H1 (cell line): Measurements from ENCODE around the gene DUS1L. TPM values are rescaled to one million over a fixed set of nuclear protein-coding genes. Genes with fewer than 3 reads are reported as not detected.

ENCODE experiments used
- CTCF ChIA-PET: fragments of 300-600 bp; sonication (Branson Sonifier 250); formaldehyde crosslinking; loops from one replicate; lab custom pipeline; 2021; ENCODE audit not compliant: partially characterized antibody; lab: Charles Lee
- POLR2A ChIA-PET: fragments of 300-600 bp; sonication (Branson Sonifier 250); formaldehyde crosslinking; loops from one replicate; lab custom pipeline; 2021; ENCODE audit warnings: inconsistent platforms; ENCODE audit not compliant: partially characterized antibody; lab: Charles Lee
- DNase-seq, 2 experiments: peaks; one replicate each; pipeline versions ENCODE4 v3.0.0 to v3.0.0-alpha.2; 2010 to 2022; ENCODE audit warnings: low spot score in 2 of 2, low read depth in 1 of 2, mixed read lengths in 1 of 2
- FAIRE-seq: peaks from 2 replicates; lab custom pipeline; 2011; peaks lifted over from hg19 to GRCh38; lab: Jason Lieb, UNC
- H2AFZ ChIP-seq: 2 replicates; pipeline ENCODE4 v1.8.1; 2012; ENCODE audit warnings: low read length, inconsistent platforms
- H2AK5ac ChIP-seq: 2 replicates; pipeline ENCODE4 v1.6.1; 2013; ENCODE audit warnings: low read depth, low read length
- H2BK120ac ChIP-seq: replicated peaks from 2 replicates; pipeline ENCODE3; 2013; ENCODE audit warnings: low read depth, low read length, inconsistent platforms
- H2BK12ac ChIP-seq: 2 replicates; pipeline ENCODE4 v1.6.1; 2013; ENCODE audit warnings: low read depth, low read length
- H2BK15ac ChIP-seq: 2 replicates; pipeline ENCODE4 v1.6.1; 2013; ENCODE audit warnings: low read length
- H2BK20ac ChIP-seq: 2 replicates; pipeline ENCODE4 v1.6.1; 2013; ENCODE audit warnings: low read length
- H2BK5ac ChIP-seq: 2 replicates; pipeline ENCODE4 v1.6.1; 2013; ENCODE audit warnings: low read depth, low read length
- H3K14ac ChIP-seq: 2 replicates; pipeline ENCODE4 v1.6.1; 2013; ENCODE audit warnings: inconsistent platforms; ENCODE audit not compliant: insufficient read length
- H3K18ac ChIP-seq: 2 replicates; pipeline ENCODE4 v1.6.1; 2013; ENCODE audit warnings: low read length; ENCODE audit errors: extremely low read depth
- H3K23ac ChIP-seq: 2 replicates; pipeline ENCODE4 v1.6.1; 2013; ENCODE audit warnings: inconsistent platforms; ENCODE audit not compliant: insufficient read length
- H3K23me2 ChIP-seq: 2 replicates; pipeline ENCODE4 v1.6.1; 2013; ENCODE audit warnings: low read depth, low read length
- H3K27ac ChIP-seq: 2 replicates; pipeline ENCODE4 v1.6.1; 2011; ENCODE audit warnings: low read depth, low read length, inconsistent platforms
- H3K27me3 ChIP-seq, 4 experiments: replicated peaks in 1 of 4; 1 replicate in 1 of 4; 2 replicates in 3 of 4; pipeline versions ENCODE4 v1.6.1 to v1.8.1; 2011 to 2013; ENCODE audit warnings: low read length in 3 of 4, mild to moderate bottlenecking in 3 of 4, inconsistent platforms in 2 of 4, mixed read lengths in 2 of 4, moderate library complexity in 1 of 4; ENCODE audit not compliant: control insufficient read depth in 3 of 4, insufficient read depth in 3 of 4; ENCODE audit errors: extremely low read depth in 1 of 4
- H3K36me3 ChIP-seq, 4 experiments: 2 replicates each; pipeline versions ENCODE4 v1.6.1 to v1.8.1; 2011 to 2013; ENCODE audit warnings: mild to moderate bottlenecking in 4 of 4, low read length in 3 of 4, moderate library complexity in 2 of 4, control low read depth in 1 of 4, inconsistent platforms in 1 of 4; ENCODE audit not compliant: insufficient read depth in 4 of 4, control insufficient read depth in 2 of 4
- H3K4ac ChIP-seq: replicated peaks from 2 replicates; pipeline ENCODE3; 2013; ENCODE audit warnings: low read length, low read depth, mixed read lengths, inconsistent platforms; ENCODE audit not compliant: insufficient read length
- H3K4me1 ChIP-seq, 4 experiments: replicated peaks in 1 of 4; 1 replicate in 1 of 4; 2 replicates in 3 of 4; pipeline versions ENCODE4 v1.6.1 to v1.8.1; 2011 to 2013; ENCODE audit warnings: low read length in 3 of 4, inconsistent platforms in 2 of 4, mixed read lengths in 1 of 4; ENCODE audit not compliant: insufficient read depth in 4 of 4, control insufficient read depth in 3 of 4
- H3K4me2 ChIP-seq, 2 experiments: 2 replicates each; pipeline versions ENCODE4 v1.6.1 to v1.8.1; 2011 to 2013; ENCODE audit warnings: low read depth in 2 of 2, low read length in 2 of 2, control low read depth in 1 of 2, inconsistent platforms in 1 of 2, mild to moderate bottlenecking in 1 of 2; ENCODE audit not compliant: insufficient read depth in 1 of 2
- H3K4me3 ChIP-seq, 4 experiments: fragments of 200-600, 300-600 bp in 1 of 4; sonication (generic), shearing (Covaris generic), sonication (Bioruptor Twin) in 1 of 4; 2 replicates each; pipeline versions ENCODE4 v1.5.1 to v1.8.1; 2011 to 2016; ENCODE audit warnings: low read length in 4 of 4, low read depth in 3 of 4, control low read depth in 2 of 4, inconsistent platforms in 2 of 4, mild to moderate bottlenecking in 2 of 4, mixed read lengths in 1 of 4, moderate library complexity in 1 of 4; ENCODE audit not compliant: insufficient read depth in 2 of 4; ENCODE audit errors: extremely low read depth in 1 of 4
- H3K56ac ChIP-seq: replicated peaks from 2 replicates; pipeline ENCODE3; 2013; ENCODE audit warnings: low read depth, mild to moderate bottlenecking, mixed read lengths, low read length, inconsistent platforms; ENCODE audit not compliant: insufficient read length
- H3K79me1 ChIP-seq: 2 replicates; pipeline ENCODE4 v1.6.1; 2013; ENCODE audit warnings: low read depth, low read length, control low read depth
- H3K79me2 ChIP-seq, 2 experiments: 2 replicates each; pipeline versions ENCODE4 v1.6.1 to v1.8.1; 2012 to 2013; ENCODE audit warnings: low read length in 2 of 2, mild to moderate bottlenecking in 2 of 2, inconsistent platforms in 1 of 2; ENCODE audit not compliant: insufficient read depth in 2 of 2, control insufficient read depth in 1 of 2
- H3K9ac ChIP-seq, 4 experiments: replicated peaks in 1 of 4; 1 replicate in 1 of 4; 2 replicates in 3 of 4; pipeline versions ENCODE4 v1.6.1 to v1.8.1; 2011 to 2013; ENCODE audit warnings: low read depth in 3 of 4, low read length in 3 of 4, control low read depth in 2 of 4, mild to moderate bottlenecking in 2 of 4, moderate library complexity in 2 of 4, inconsistent platforms in 1 of 4; ENCODE audit errors: extremely low read depth in 1 of 4
- H3K9me3 ChIP-seq, 2 experiments: 2 replicates each; pipeline versions ENCODE4 v1.6.1 to v1.8.1; 2012 to 2013; ENCODE audit warnings: mild to moderate bottlenecking in 2 of 2, moderate library complexity in 2 of 2, control low read depth in 1 of 2, inconsistent platforms in 1 of 2, low read depth in 1 of 2, low read length in 1 of 2, mixed read lengths in 1 of 2; ENCODE audit not compliant: insufficient read depth in 2 of 2
- H4K20me1 ChIP-seq, 2 experiments: replicated peaks in 1 of 2; 2 replicates each; pipeline versions ENCODE3 to v1.8.1; 2011 to 2013; ENCODE audit warnings: inconsistent platforms in 2 of 2, low read length in 2 of 2, mild to moderate bottlenecking in 1 of 2; ENCODE audit not compliant: insufficient read depth in 2 of 2, control insufficient read depth in 1 of 2
- H4K5ac ChIP-seq: 2 replicates; pipeline ENCODE4 v1.6.1; 2013; ENCODE audit warnings: low read length, low read depth, mixed read lengths, inconsistent platforms; ENCODE audit not compliant: insufficient read length
- H4K8ac ChIP-seq: 2 replicates; pipeline ENCODE4 v1.8.0; 2013; ENCODE audit warnings: mild to moderate bottlenecking, moderate library complexity, low read length, inconsistent platforms; ENCODE audit not compliant: insufficient read depth; ENCODE audit errors: extremely low read depth
- H4K91ac ChIP-seq: replicated peaks from 2 replicates; pipeline ENCODE3; 2013; ENCODE audit warnings: low read length, mixed read lengths, inconsistent platforms; ENCODE audit not compliant: insufficient read length
- EGR1 ChIP-seq: IDR thresholded peaks from 2 replicates; pipeline ENCODE4 v1.6.1; 2011; ENCODE audit warnings: low read depth, low read length, borderline replicate concordance
- FOSL1 ChIP-seq: IDR thresholded peaks from 2 replicates; pipeline ENCODE4 v1.6.1; 2011; ENCODE audit warnings: mild to moderate bottlenecking, low read depth, low read length, moderate library complexity; ENCODE audit not compliant: insufficient read depth
- JUN ChIP-seq: IDR thresholded peaks from 2 replicates; pipeline ENCODE4 v1.6.1; 2011; ENCODE audit warnings: low read depth, mild to moderate bottlenecking, improper control_type of control experiment, low read length
- RXRA ChIP-seq: IDR thresholded peaks from 2 replicates; pipeline ENCODE4 v1.6.1; 2011; ENCODE audit warnings: low read depth, mild to moderate bottlenecking, low read length, moderate library complexity; ENCODE audit not compliant: insufficient read depth
- TAF1 ChIP-seq: IDR thresholded peaks from 2 replicates; pipeline ENCODE4 v1.6.1; 2011; ENCODE audit warnings: mild to moderate bottlenecking, low read depth, low read length
- TCF12 ChIP-seq: IDR thresholded peaks from 2 replicates; pipeline ENCODE4 v1.6.1; 2011; ENCODE audit warnings: low read depth, mild to moderate bottlenecking, low read length
- WGBS, 2 experiments: shearing (Covaris generic) in 1 of 2; methylation state at CpG; one replicate each; pipeline versions ENCODE4 v1.1.6 to v1.1.7; 2013 to 2015; ENCODE audit warnings: low lambda C conversion rate in 2 of 2, mixed read lengths in 2 of 2, inconsistent platforms in 1 of 2, low coverage in 1 of 2, missing lambda C conversion rate in 1 of 2; ENCODE audit not compliant: insufficient replicate concordance in 2 of 2, insufficient coverage in 1 of 2, insufficient read length in 1 of 2; ENCODE audit errors: extremely low coverage in 1 of 2, missing lambda C conversion rate in 1 of 2; 5-methylcytosine and 5-hydroxymethylcytosine counted together
- polyA plus RNA-seq, 7 experiments: library from polyadenylated mRNA; depleted of rRNA in 3 of 7; stranded (reverse) in 5 of 7; unstranded in 2 of 7; fragments of >200 nt in 5 of 7; fragments of 200-250 nt in 2 of 7; gene quantifications; 1 replicate in 5 of 7; 2 replicates in 1 of 7; 4 replicates in 1 of 7; pipeline versions ENCODE4 v1.2.1 to v1.2.3, GENCODE V29; 2011 to 2013; ENCODE audit warnings: missing spikeins in 2 of 7, mixed read lengths in 2 of 7
- total RNA-seq: library from RNA; stranded (reverse); fragmentation: NEBNext Ultra II Directional; extraction: Animal tissue kit (Norgen Biotek cat#: 25700); gene quantifications from 2 replicates; pipeline ENCODE4 v1.2.1, GENCODE V29; 2021
- TF ChIP-seq, protein P1 (sequence below): IDR thresholded peaks from 2 replicates; pipeline ENCODE4 v1.6.1; 2011; ENCODE audit warnings: low read depth, mild to moderate bottlenecking, low read length; ENCODE audit not compliant: insufficient read depth
- TF ChIP-seq, protein P2 (sequence below), 3 experiments: IDR thresholded peaks; 1 replicate in 2 of 3; 2 replicates in 1 of 3; pipeline versions ENCODE4 v1.5.1 to v1.6.1; 2011; ENCODE audit warnings: low read length in 3 of 3, mild to moderate bottlenecking in 3 of 3, inconsistent platforms in 2 of 3, low read depth in 1 of 3, moderate library complexity in 1 of 3; ENCODE audit not compliant: insufficient read depth in 1 of 3; ENCODE audit errors: control extremely low read depth in 1 of 3

DUS1L gene
- total and polyA plus RNA-seq, 2 of the 8 experiments (the other 6 are each of a cell fraction or from before 2014, with no cell fraction given), result 34.5 to 69.1 TPM

- FAIRE-seq (no peak), DNase-seq (no peak)
- no peak overlapping the region for H3K27ac ChIP-seq
- no peak overlapping the region for H3K4me2 ChIP-seq
- peaks cover 71 to 98% (median 92%) of the 10 kb centered on the region in 4 experiments for H3K36me3 ChIP-seq
- H3K27me3 ChIP-seq, result no peaks in the 10 kb centered on the region
- no peak overlapping the region for H2BK15ac ChIP-seq
- peak overlapping the region; percentile 51; the same call in 1 of the 2 replicates for H4K8ac ChIP-seq
- POLR2A ChIA-PET, result interaction anchor here (0.9 to 8.8 kb wide), 10 partner anchors 9 to 51 kb away, joined by 3 to 105 read pairs (median 4); partner anchors contain the start of genes DUS1L, FASN and GPS1
- H3K14ac ChIP-seq, result no peak overlapping the region
- no peak overlapping the region for H2BK120ac ChIP-seq
- 94% methylated on average over 21 of the region's 39 CpGs; no CpG with 5 or more reads in 1 of the 2 experiments for WGBS, 2 experiments
- H3K79me1 ChIP-seq, result peaks cover 9% of the 10 kb centered on the region; the same call in 1 of the 2 replicates
- H2BK5ac ChIP-seq, result no peak overlapping the region
- H3K23me2 ChIP-seq, result no peaks in the 10 kb centered on the region
- H4K91ac ChIP-seq, result no peak overlapping the region
- CTCF ChIA-PET, result interaction anchor here (0.9 to 2.4 kb wide), 6 partner anchors 8 to 67 kb away, joined by 3 to 8 read pairs (median 3); no protein-coding TSS in a partner anchor
- H3K9me3 ChIP-seq, result no peaks in the 10 kb centered on the region
- no peak overlapping the region for H3K56ac ChIP-seq
- H3K79me2 ChIP-seq, result no peaks in the 10 kb centered on the region
- no peak overlapping the region for H3K4ac ChIP-seq
- no peak overlapping the region for H2BK20ac ChIP-seq
- H3K23ac ChIP-seq, result no peak overlapping the region
- no peak overlapping the region for H2AFZ ChIP-seq
- no peak overlapping the region for H3K9ac ChIP-seq
- no peak overlapping the region for H2AK5ac ChIP-seq
- H3K4me1 ChIP-seq, result no peaks in the 10 kb centered on the region
- H4K5ac ChIP-seq, result no peak overlapping the region
- no peak overlapping the region for H3K4me3 ChIP-seq
- no peak overlapping the region for H3K18ac ChIP-seq
- peaks cover 23 to 78% of the 10 kb centered on the region in 2 experiments for H4K20me1 ChIP-seq
- H2BK12ac ChIP-seq, result no peak overlapping the region
- TF ChIP-seq TCF12 (no peak), TAF1 (no peak), EGR1 (no peak), JUN (no peak), FOSL1 (no peak), RXRA (no peak)
- TF ChIP-seq, protein P1, sequence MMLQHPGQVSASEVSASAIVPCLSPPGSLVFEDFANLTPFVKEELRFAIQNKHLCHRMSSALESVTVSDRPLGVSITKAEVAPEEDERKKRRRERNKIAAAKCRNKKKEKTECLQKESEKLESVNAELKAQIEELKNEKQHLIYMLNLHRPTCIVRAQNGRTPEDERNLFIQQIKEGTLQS, result no peak
- TF ChIP-seq, protein P2, sequence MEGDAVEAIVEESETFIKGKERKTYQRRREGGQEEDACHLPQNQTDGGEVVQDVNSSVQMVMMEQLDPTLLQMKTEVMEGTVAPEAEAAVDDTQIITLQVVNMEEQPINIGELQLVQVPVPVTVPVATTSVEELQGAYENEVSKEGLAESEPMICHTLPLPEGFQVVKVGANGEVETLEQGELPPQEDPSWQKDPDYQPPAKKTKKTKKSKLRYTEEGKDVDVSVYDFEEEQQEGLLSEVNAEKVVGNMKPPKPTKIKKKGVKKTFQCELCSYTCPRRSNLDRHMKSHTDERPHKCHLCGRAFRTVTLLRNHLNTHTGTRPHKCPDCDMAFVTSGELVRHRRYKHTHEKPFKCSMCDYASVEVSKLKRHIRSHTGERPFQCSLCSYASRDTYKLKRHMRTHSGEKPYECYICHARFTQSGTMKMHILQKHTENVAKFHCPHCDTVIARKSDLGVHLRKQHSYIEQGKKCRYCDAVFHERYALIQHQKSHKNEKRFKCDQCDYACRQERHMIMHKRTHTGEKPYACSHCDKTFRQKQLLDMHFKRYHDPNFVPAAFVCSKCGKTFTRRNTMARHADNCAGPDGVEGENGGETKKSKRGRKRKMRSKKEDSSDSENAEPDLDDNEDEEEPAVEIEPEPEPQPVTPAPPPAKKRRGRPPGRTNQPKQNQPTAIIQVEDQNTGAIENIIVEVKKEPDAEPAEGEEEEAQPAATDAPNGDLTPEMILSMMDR (IDR thresholded peaks at IDR 0.05; ENCODE audit: control extremely low read depth in 1 of 3, insufficient read depth in 1 of 3, low read depth in 1 of 3, low read length in 3 of 3), result no peak
Measured at GRCh38 chr17:82086941-82087906, 21.6 kb upstream of the DUS1L start.
